Stimulated activated CD4-positive, alpha-beta T cell treated with anti-CD3 and anti-CD28 coated beads, TNF-alpha, amount 100 ng/mL, for 24 hours (primary cell): ENCODE data around the gene IMPACT.

Experiments
- DNase-seq, 3 experiments: peaks; one replicate each; pipeline ENCODE4 v3.0.0-alpha.2; 2020; ENCODE audit warnings: low read depth in 3 of 3

Gene IMPACT

DNA sequence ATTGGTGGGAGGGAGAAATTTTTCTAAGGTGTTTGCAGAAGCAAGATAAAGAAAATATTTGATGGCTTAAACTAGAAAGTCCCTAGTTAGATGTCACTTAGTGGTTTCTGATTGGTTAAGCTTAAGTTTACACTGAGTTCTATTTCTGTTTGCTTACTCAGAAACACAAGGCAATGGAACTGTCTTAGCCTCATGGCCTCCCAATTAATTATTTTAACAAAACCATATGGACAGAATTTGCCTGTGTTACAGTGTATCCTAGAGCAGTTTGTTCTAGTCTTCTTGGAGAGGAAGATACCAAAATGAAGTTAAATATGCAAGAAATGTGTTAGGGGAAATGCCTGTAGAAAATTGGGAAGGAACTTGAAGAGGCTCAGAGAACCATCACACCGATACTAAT, 4.6 kb upstream of the IMPACT start:
- DNase-seq, result no peak

GRCh38 chr18:24426073-24426397, 435 bp upstream of the IMPACT start:
- no peak for DNase-seq

DNA sequence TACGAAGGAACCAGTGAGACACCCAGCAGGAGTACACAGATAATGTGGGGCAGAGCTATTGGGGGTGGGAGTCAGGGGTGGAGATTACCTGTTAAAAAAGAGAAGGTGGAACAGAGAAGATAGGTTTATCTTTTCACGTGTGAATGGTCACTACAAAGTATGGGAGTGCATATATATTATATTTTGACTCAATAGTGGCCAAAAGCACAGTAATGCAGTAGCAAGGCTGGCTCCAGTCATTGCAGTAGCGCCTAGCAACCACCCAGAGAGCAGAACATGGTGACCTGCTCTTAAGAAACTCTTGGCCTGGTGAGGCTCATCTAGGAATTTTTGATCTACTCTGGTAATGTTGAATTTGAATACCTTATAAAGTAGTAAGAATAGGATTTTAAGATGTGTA, 1.0 kb downstream of the IMPACT start:
- DNase-seq, result no peak

- no peak for DNase-seq
These were observed 2.2 kb downstream of the IMPACT start for GRCh38 chr18:24428709-24429108.

- DNase-seq, result no peak
These were observed 2.7 kb downstream of the IMPACT start for GRCh38 chr18:24429188-24429587.

DNA sequence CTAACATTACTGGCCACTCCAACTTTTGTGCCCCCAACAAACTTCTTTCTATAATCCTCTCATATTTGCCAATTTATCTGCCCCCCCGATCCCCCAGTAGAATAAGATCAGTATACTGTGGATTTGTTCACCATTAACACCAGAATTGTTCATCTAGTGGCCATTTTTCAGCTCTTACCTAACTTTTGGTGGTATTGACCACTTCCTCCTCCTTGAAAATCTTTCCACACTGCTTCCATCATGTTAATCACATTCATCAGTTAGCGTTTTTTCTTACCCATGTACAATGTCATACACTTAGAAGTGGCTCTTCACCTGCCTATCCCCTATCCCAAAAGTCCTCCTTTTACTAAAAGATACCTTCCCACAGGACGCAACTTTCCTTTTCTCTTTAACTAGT, 6.1 kb downstream of the IMPACT start:
- DNase-seq, result no peak

- DNase-seq, result no peak
These were observed 10.5 kb downstream of the IMPACT start for GRCh38 chr18:24436939-24437338.

DNA sequence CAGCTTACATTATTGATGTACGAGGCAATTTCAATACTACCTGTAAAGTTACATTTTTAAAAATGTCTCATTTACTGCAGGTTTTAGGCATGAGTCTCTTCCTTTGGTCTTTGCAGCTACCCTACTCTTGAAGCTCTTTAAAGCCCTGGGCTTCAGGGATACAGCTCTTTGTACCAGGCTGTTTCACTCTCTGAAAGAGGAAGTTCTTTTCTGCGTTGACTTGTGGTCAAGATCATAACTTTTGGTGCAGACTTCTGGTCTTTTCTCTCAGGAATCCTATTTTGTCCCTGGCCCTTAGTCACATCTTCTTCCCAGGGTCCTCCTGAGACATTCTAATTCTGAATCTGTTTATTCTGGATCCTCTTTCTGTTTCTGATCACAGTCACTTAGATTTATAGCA, 17.4 kb downstream of the IMPACT start:
- no peak for DNase-seq

DNA sequence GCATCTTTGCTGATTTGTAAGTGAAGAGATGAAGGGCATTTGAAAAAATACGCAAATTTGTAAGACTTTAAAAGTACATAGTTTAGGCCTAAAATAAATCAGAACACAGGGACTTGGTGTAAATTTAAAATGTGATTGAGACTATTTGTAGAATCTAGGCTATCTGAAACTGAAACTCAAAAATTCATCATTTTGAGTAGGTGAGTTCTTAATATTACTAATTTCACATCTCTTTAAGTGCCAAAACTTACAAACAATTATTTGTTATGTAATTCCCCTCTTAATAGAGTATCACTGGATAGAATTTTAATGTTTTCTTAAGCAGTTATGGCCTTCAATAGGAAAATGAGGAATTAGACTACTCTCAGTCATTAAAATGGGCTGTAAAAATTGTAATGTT, 20.0 kb downstream of the IMPACT start:
- DNase-seq, result no peak

- DNase-seq, result no peak
These were observed 20.6 kb downstream of the IMPACT start for GRCh38 chr18:24446953-24447538.

GRCh38 chr18:24447961-24448360, 21.5 kb downstream of the IMPACT start:
- DNase-seq, result no peak

- no peak for DNase-seq
These were observed 30.1 kb downstream of the IMPACT start for GRCh38 chr18:24456549-24456948.

GRCh38 chr18:24459772-24460171, 33.3 kb downstream of the IMPACT start:
- DNase-seq, result no peak

DNA sequence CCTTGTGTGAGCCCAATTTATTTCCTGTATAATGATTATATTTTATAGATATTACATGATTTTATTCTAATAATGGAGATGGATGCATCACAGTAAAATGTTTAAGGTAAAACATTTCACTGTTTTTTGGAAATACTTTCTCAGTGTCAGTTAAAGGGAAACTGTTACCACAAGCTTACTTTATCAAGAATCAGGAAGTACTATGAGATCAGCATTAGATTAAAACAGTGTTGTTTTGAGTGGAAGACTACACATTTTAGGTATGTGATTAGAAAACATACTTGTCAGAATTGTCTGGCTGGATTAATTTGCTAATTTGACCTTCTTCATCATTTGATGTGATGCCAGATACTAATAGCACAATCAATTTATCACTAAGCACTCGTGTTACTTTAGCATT, 33.9 kb downstream of the IMPACT start, which contains the start of gene HRH4:
Gene HRH4, plus strand, starts transcription at position 250 of the 400 bp plus-strand sequence. Its CDS starts 92 bp downstream, at position 342.
- no peak for DNase-seq

- DNase-seq, result no peak
These were observed 35.5 kb downstream of the IMPACT start for GRCh38 chr18:24461996-24462395.

GRCh38 chr18:24462838-24463775, 36.6 kb downstream of the IMPACT start:
- no peak for DNase-seq

GRCh38 chr18:24465486-24465885, 39.0 kb downstream of the IMPACT start:
- DNase-seq, result no peak

GRCh38 chr18:24466771-24467170, 40.3 kb downstream of the IMPACT start:
- no peak for DNase-seq

DNA sequence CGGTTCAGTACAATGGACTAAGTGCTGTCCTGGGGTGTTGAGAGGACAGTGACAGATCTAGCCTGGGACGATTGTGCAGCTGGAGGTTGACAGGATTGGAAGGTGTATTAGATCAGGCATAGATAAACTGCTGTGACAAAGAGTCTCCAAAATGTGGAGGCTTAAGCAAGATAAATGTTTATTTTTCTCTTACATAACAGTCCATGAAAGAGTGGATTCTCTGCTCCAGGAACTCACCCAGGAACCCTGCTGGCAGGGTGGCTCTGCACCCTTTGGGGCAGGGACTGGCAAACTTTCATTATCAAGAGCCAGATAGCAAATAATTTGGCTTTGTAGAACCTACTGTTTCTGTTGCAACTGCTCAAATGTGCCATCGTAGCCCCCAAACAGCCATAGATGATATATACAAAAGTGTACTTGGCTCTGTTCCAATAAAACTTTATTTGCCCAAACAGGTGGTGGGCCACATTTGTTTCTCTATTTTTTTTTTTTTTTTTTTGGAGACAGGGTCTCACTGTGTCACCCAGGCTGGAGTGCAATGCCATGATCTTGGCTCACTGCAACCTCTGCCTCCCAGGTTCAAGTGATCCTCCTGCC, 43.6 kb downstream of the IMPACT start:
- DNase-seq, result no peak

GRCh38 chr18:24470805-24471204, 44.3 kb downstream of the IMPACT start:
- no peak for DNase-seq

- no peak for DNase-seq
These were observed 46.1 kb downstream of the IMPACT start for GRCh38 chr18:24472591-24472990.

DNA sequence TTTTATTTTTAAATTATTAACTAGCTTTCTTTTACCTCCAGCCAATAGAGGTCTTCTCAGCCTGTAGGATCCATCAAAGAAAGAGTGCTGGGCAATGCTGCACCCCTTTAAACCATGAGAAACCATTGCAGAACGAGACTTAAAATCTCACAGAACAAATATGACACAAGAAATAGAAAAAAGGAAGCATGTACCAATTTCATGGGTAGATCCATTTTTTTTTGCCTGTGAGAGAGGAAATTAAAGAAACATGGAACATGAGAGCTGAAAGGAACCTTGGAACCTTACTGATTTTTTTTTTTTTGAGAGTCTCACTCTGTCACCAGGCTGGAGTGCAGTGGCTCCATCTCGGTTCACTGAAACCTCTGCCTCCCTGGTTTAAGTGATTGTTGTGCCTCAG, 47.9 kb downstream of the IMPACT start:
- no peak for DNase-seq
